IMR-90 (cell line): ENCODE data around the gene IGFBPL1. TPM values are rescaled to one million over a fixed set of nuclear protein-coding genes. Genes with fewer than 3 reads are reported as not detected.
A peak's percentile ranks its signal among the peaks of the same experiment; 100 is the strongest.

Experiments
- ATAC-seq: fragments of 200-7000 bp; cut with Tn5 transposase; 2 replicates; pipeline ENCODE4 v1.9.1; 2020; ENCODE audit warnings: low read depth, mild to moderate bottlenecking, moderate library complexity
- BruUV-seq: library from RNA; stranded (reverse); fragments of 400-500 nt; replicated peaks from 2 replicates; lab custom pipeline; 2021; lab: Mats Ljungman, UMichigan
- CTCF ChIA-PET: fragments of 300-600 bp; formaldehyde crosslinking; extraction: SDS; loops from one replicate; lab custom pipeline; 2021; ENCODE audit warnings: antibody characterized with exemption; lab: Yijun Ruan, JAX
- POLR2A ChIA-PET: fragments of 300-600 bp; sonication (Branson Sonifier 250); formaldehyde crosslinking; loops from one replicate; lab custom pipeline; 2022; ENCODE audit warnings: antibody characterized with exemption; ENCODE audit not compliant: unreplicated experiment; lab: Charles Lee
- DNase-seq: peaks from one replicate; pipeline ENCODE4 v3.0.0; 2013
- H2AFZ ChIP-seq: replicated peaks from 2 replicates; pipeline ENCODE3; 2013; ENCODE audit warnings: low read length, mild to moderate bottlenecking; ENCODE audit not compliant: poor library complexity
- H2AK5ac ChIP-seq: 2 replicates; pipeline ENCODE4 v1.6.1; 2013; ENCODE audit warnings: low read depth, low read length, inconsistent platforms
- H2AK9ac ChIP-seq: replicated peaks from 2 replicates; pipeline ENCODE3; 2013; ENCODE audit warnings: mild to moderate bottlenecking, low read depth, low read length, moderate library complexity; ENCODE audit not compliant: poor library complexity
- H2BK120ac ChIP-seq: 2 replicates; pipeline ENCODE4 v1.6.1; 2013; ENCODE audit warnings: low read depth, low read length, inconsistent platforms
- H2BK15ac ChIP-seq: 3 replicates; pipeline ENCODE4 v1.6.1; 2013; ENCODE audit warnings: low read depth, low read length, inconsistent platforms
- H2BK20ac ChIP-seq: 2 replicates; pipeline ENCODE4 v1.6.1; 2013; ENCODE audit warnings: low read depth, mild to moderate bottlenecking, inconsistent platforms, low read length, moderate library complexity
- H2BK5ac ChIP-seq: 2 replicates; pipeline ENCODE4 v1.6.1; 2013; ENCODE audit warnings: mild to moderate bottlenecking, low read depth, low read length, inconsistent platforms; ENCODE audit not compliant: poor library complexity, severe bottlenecking
- H3K14ac ChIP-seq: replicated peaks from 2 replicates; pipeline ENCODE4 v1.6.1; 2013; ENCODE audit warnings: low read depth, low read length, inconsistent platforms
- H3K18ac ChIP-seq: 2 replicates; pipeline ENCODE4 v1.6.1; 2013; ENCODE audit warnings: low read depth, low read length, control low read depth
- H3K23ac ChIP-seq: 2 replicates; pipeline ENCODE4 v1.6.1; 2013; ENCODE audit warnings: low read depth, low read length, inconsistent platforms
- H3K27ac ChIP-seq: 2 replicates; pipeline ENCODE4 v1.5.1; 2013; ENCODE audit warnings: mild to moderate bottlenecking, control low read depth, low read length; ENCODE audit not compliant: insufficient read depth
- H3K27me3 ChIP-seq: 2 replicates; pipeline ENCODE4 v1.6.1; 2013; ENCODE audit warnings: low read length; ENCODE audit not compliant: control insufficient read depth, insufficient read depth
- H3K36me3 ChIP-seq: 2 replicates; pipeline ENCODE4 v1.6.1; 2013; ENCODE audit warnings: low read length, mixed read lengths; ENCODE audit not compliant: control insufficient read depth, insufficient read depth
- H3K4ac ChIP-seq: 2 replicates; pipeline ENCODE4 v1.6.1; 2013; ENCODE audit warnings: low read depth, low read length, inconsistent platforms
- H3K4me1 ChIP-seq: 2 replicates; pipeline ENCODE4 v1.6.1; 2013; ENCODE audit warnings: low read length, mixed read lengths; ENCODE audit not compliant: control insufficient read depth, insufficient read depth
- H3K4me2 ChIP-seq: 2 replicates; pipeline ENCODE4 v1.6.1; 2013; ENCODE audit warnings: low read depth, mild to moderate bottlenecking, control low read depth, low read length, moderate library complexity
- H3K4me3 ChIP-seq: 2 replicates; pipeline ENCODE4 v1.5.1; 2013; ENCODE audit warnings: low read depth, mild to moderate bottlenecking, control low read depth, low read length, moderate library complexity; ENCODE audit not compliant: insufficient read depth
- H3K56ac ChIP-seq: 2 replicates; pipeline ENCODE4 v1.6.1; 2013; ENCODE audit warnings: low read length, inconsistent platforms; ENCODE audit not compliant: insufficient read depth; ENCODE audit errors: extremely low read depth
- H3K79me1 ChIP-seq, 2 experiments: 2 replicates each; pipeline ENCODE4 v1.6.1; 2013; ENCODE audit warnings: low read length in 2 of 2, inconsistent platforms in 1 of 2, low read depth in 1 of 2
- H3K9ac ChIP-seq: 2 replicates; pipeline ENCODE4 v1.6.1; 2013; ENCODE audit warnings: low read depth, low read length, control low read depth
- H3K9me1 ChIP-seq: 2 replicates; pipeline ENCODE4 v1.6.1; 2013; ENCODE audit warnings: low read length, inconsistent platforms; ENCODE audit not compliant: insufficient read depth
- H3K9me3 ChIP-seq: 2 replicates; pipeline ENCODE4 v1.6.1; 2013; ENCODE audit warnings: low read length; ENCODE audit not compliant: control insufficient read depth, insufficient read depth
- H4K20me1 ChIP-seq: 2 replicates; pipeline ENCODE4 v1.6.1; 2013; ENCODE audit warnings: low read length, inconsistent platforms; ENCODE audit not compliant: insufficient read depth
- H4K5ac ChIP-seq: 2 replicates; pipeline ENCODE4 v1.6.1; 2013; ENCODE audit warnings: mild to moderate bottlenecking, low read depth, low read length, control low read depth
- H4K8ac ChIP-seq, 2 experiments: 2 replicates each; pipeline ENCODE4 v1.6.1; 2013; ENCODE audit warnings: low read depth in 2 of 2, low read length in 2 of 2, control low read depth in 1 of 2, inconsistent platforms in 1 of 2
- H4K91ac ChIP-seq: 2 replicates; pipeline ENCODE4 v1.6.1; 2013; ENCODE audit warnings: low read depth, low read length, inconsistent platforms; ENCODE audit not compliant: insufficient read depth
- MAFK ChIP-seq: IDR thresholded peaks from 2 replicates; pipeline ENCODE4 v1.6.1; 2012; ENCODE audit warnings: low read depth, low read length, improper control_type of control experiment
- WGBS, 2 experiments: methylation state at CpG; one replicate each; pipeline versions ENCODE4 v1.1.5 to v1.1.7; 2013; ENCODE audit warnings: missing lambda C conversion rate in 2 of 2; ENCODE audit not compliant: insufficient read length in 1 of 2; ENCODE audit errors: extremely low coverage in 2 of 2; 5-methylcytosine and 5-hydroxymethylcytosine counted together
- dilution Hi-C: fragments of 300-500 bp; cut with HindIII; formaldehyde crosslinking; loops from one replicate; pipeline ENCODE4 v1.14.3; 2018; ENCODE audit warnings: low sequenced_read_pairs; ENCODE audit not compliant: unreplicated experiment
- in situ Hi-C: fragments of 300-500 bp; cut with MboI; formaldehyde crosslinking; loops from 3 replicates; pipeline ENCODE4 v1.14.3; 2019; ENCODE audit warnings: low sequenced_read_pairs, inconsistent platforms, mixed read lengths
- intact Hi-C: fragments of 100-400 bp; cut with micrococcal nuclease; formaldehyde crosslinking; loops from 2 replicates; pipeline ENCODE4 v1.10.0; 2022
- polyA plus RNA-seq, 3 experiments: library from polyadenylated mRNA; depleted of rRNA; stranded (reverse); fragments of >200 nt; gene quantifications; 2 replicates each; pipeline ENCODE4 v1.2.3, GENCODE V29; 2012; ENCODE audit warnings: low replicate concordance in 1 of 3
- total RNA-seq: library from RNA; depleted of rRNA; stranded (reverse); fragments of >200 nt; gene quantifications from 2 replicates; pipeline ENCODE4 v1.2.3, GENCODE V29; 2012

IGFBPL1 gene
- total and polyA plus RNA-seq, 2 of the 4 experiments (the other 2 are of a cell fraction) = not detected

DNA sequence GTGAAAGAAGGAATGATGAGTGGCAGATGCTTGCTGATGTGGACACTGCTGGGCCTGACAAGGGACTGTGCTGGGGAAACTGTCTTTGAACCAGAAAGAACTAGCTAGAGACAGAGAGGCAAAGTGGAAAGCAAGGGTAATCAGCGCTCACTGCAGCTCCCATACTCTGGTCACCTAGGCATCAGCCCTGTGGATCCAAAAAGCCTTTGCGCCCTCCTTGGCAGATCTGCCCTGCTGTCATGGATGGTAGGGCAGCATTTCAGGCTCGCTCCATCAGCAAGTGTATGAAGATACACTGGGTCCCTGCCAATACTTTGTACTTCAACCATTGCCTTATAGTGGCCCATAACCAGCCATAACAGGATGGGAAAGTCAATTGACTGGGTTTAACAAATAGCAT lies 38.4 kb downstream of the IGFBPL1 start:
- H3K14ac ChIP-seq = no peak overlapping the region
- 100% methylated on average over 1 of the region's 3 CpGs; no CpG with 5 or more reads in 1 of the 2 experiments for WGBS, 2 experiments
- H3K9me1 ChIP-seq = peaks cover 6% of the 10 kb centered on the region
- H3K27me3 ChIP-seq = no peaks in the 10 kb centered on the region
- no peak overlapping the region for H2BK5ac ChIP-seq
- no peaks in the 10 kb centered on the region for H3K36me3 ChIP-seq
- H3K9me3 ChIP-seq = no peaks in the 10 kb centered on the region
- no peak overlapping the region for H3K4me2 ChIP-seq
- no peaks in the 10 kb centered on the region for H4K20me1 ChIP-seq
- no peak overlapping the region for H2AK9ac ChIP-seq
- peak overlapping the region; percentile 56; the same call in 2 of the 3 replicates for H2BK15ac ChIP-seq
- H4K91ac ChIP-seq = peak overlapping the region; percentile 19; the same call in 1 of the 2 replicates
- peaks cover 7% of the 10 kb centered on the region for H3K4me1 ChIP-seq
- no peak overlapping the region; the same call in 1 of the 2 replicates for H4K5ac ChIP-seq
- dilution Hi-C loops = loop anchor here (25.0 kb wide), 1 partner anchor 474 kb away; the partner anchor contains the start of gene SLC25A51
- no TSS peak for BruUV-seq
- in situ Hi-C loops = no loop called here
- H2AK5ac ChIP-seq = peak overlapping the region; percentile 7; the same call in 1 of the 2 replicates
- no peak overlapping the region for H3K9ac ChIP-seq
- no peak overlapping the region; a peak in 1 of 4 replicates for H4K8ac ChIP-seq
- no peak for DNase-seq
- intact Hi-C loops = no loop called here
- peak overlapping the region; percentile 64; the same call in 1 of the 2 replicates for H2BK120ac ChIP-seq
- H3K79me1 ChIP-seq = no peaks in the 10 kb centered on the region
- no peak for ATAC-seq
- H3K27ac ChIP-seq = no peak overlapping the region
- H2BK20ac ChIP-seq = no peak overlapping the region
- no peak for TF ChIP-seq MAFK
- H3K56ac ChIP-seq = no peak overlapping the region
- no peak overlapping the region; the same call in 1 of the 2 replicates for H3K18ac ChIP-seq
- H3K23ac ChIP-seq = no peak overlapping the region
- 0 out of 2 replicates have a peak overlapping the region, but pooled peaks have one; percentile 7 for H3K4ac ChIP-seq
- no peak overlapping the region for H3K4me3 ChIP-seq
- ChIA-PET CTCF (interaction anchor here (1.0 kb wide), 1 partner anchor 472 kb away, joined by 3 read pairs; no protein-coding TSS in a partner anchor), POLR2A (no interaction called here)
- no peak overlapping the region for H2AFZ ChIP-seq
